GM23338 (cell line): ENCODE results near the gene RPH3AL. TPM values are rescaled to one million over a fixed set of nuclear protein-coding genes. Genes with fewer than 3 reads are reported as not detected.
"Not testable (repeated sequence)": the region's sequence is repeated elsewhere in the genome, so short reads cannot be mapped to it uniquely, and the experiment has no call there.

ENCODE experiments used
- ATAC-seq: fragments of 200-7000 bp; cut with Tn5 transposase; 3 replicates; pipeline ENCODE4 v1.9.1; 2020
- DNase-seq: peaks from one replicate; pipeline ENCODE4 v3.0.0-alpha.2; 2015; ENCODE audit warnings: low spot score
- H2AFZ ChIP-seq: fragments of 200-600 bp; sonication (generic); 2 replicates; pipeline ENCODE4 v1.8.0; 2016; ENCODE audit warnings: antibody characterized with exemption, mild to moderate bottlenecking, moderate library complexity
- H3F3A ChIP-seq: fragments of 200-600 bp; sonication (generic); replicated peaks from 2 replicates; pipeline ENCODE4 v1.8.0; 2017; ENCODE audit warnings: antibody characterized with exemption, mixed run types, low read depth
- H3K27ac ChIP-seq: fragments of 200-600 bp; sonication (generic); 2 replicates; pipeline ENCODE4 v1.6.1; 2016; ENCODE audit warnings: low read depth
- H3K27me3 ChIP-seq: fragments of 200-600 bp; sonication (generic); 2 replicates; pipeline ENCODE4 v1.8.0; 2016; ENCODE audit warnings: mild to moderate bottlenecking, mixed run types, moderate library complexity; ENCODE audit not compliant: insufficient read depth
- H3K36me3 ChIP-seq: fragments of 200-600 bp; sonication (generic); 2 replicates; pipeline ENCODE4 v1.8.0; 2016; ENCODE audit warnings: mild to moderate bottlenecking; ENCODE audit not compliant: insufficient read depth
- H3K4me1 ChIP-seq: fragments of 200-600 bp; sonication (generic); 2 replicates; pipeline ENCODE4 v1.8.0; 2016; ENCODE audit warnings: mild to moderate bottlenecking, moderate library complexity; ENCODE audit not compliant: insufficient read depth
- H3K4me2 ChIP-seq: fragments of 200-600 bp; sonication (generic); 2 replicates; pipeline ENCODE4 v1.7.1; 2017; ENCODE audit warnings: mixed run types
- H3K4me3 ChIP-seq: fragments of 200-600 bp; sonication (generic); 2 replicates; pipeline ENCODE4 v1.6.1; 2016; ENCODE audit warnings: mixed run types
- H3K79me2 ChIP-seq: fragments of 200-600 bp; sonication (generic); replicated peaks from 2 replicates; pipeline ENCODE4 v1.8.0; 2017; ENCODE audit warnings: mild to moderate bottlenecking; ENCODE audit not compliant: insufficient read depth
- H3K9me2 ChIP-seq: fragments of 200-600 bp; sonication (generic); 2 replicates; pipeline ENCODE4 v1.8.0; 2017; ENCODE audit not compliant: insufficient read depth
- H4K20me1 ChIP-seq: fragments of 200-600 bp; sonication (generic); replicated peaks from 2 replicates; pipeline ENCODE4 v1.8.0; 2017; ENCODE audit warnings: mild to moderate bottlenecking; ENCODE audit not compliant: insufficient read depth
- H3K27ac Mint-ChIP-seq: 2 replicates; pipeline ENCODE4 v1.8.0; 2020; ENCODE audit warnings: inconsistent platforms, mild to moderate bottlenecking, moderate library complexity, mixed read lengths
- H3K27me3 Mint-ChIP-seq: 3 replicates; pipeline ENCODE4 v1.8.0; 2022; ENCODE audit warnings: low read depth, mild to moderate bottlenecking, moderate library complexity, mixed read lengths, inconsistent platforms; ENCODE audit not compliant: insufficient read depth, poor library complexity
- H3K36me3 Mint-ChIP-seq: 3 replicates; pipeline ENCODE4 v1.8.0; 2021; ENCODE audit warnings: low read depth, mild to moderate bottlenecking, inconsistent platforms, moderate library complexity, mixed read lengths
- H3K4me1 Mint-ChIP-seq: 3 replicates; pipeline ENCODE4 v1.8.0; 2020; ENCODE audit warnings: mild to moderate bottlenecking, inconsistent platforms, mixed read lengths
- H3K4me3 Mint-ChIP-seq: 3 replicates; pipeline ENCODE4 v1.8.0; 2021; ENCODE audit warnings: moderate library complexity, mild to moderate bottlenecking, inconsistent platforms, mixed read lengths
- H3K9me3 Mint-ChIP-seq: 3 replicates; pipeline ENCODE4 v1.8.0; 2020; ENCODE audit warnings: moderate library complexity, mild to moderate bottlenecking, inconsistent platforms, mixed read lengths
- CREB1 ChIP-seq: fragments of 250-450 bp; sonication (Bioruptor Pico); IDR thresholded peaks from 2 replicates; pipeline ENCODE4 v1.5.0; 2020; ENCODE audit warnings: low read depth, mild to moderate bottlenecking, moderate library complexity
- CTCF ChIP-seq, 2 experiments: fragments of 200-600 bp in 1 of 2; sonication (generic) in 1 of 2; conservative IDR thresholded peaks; 2 replicates each; pipeline versions ENCODE4 v1.5.1 to v1.6.1; 2016 to 2017; ENCODE audit warnings: antibody characterized with exemption in 2 of 2, low read depth in 2 of 2, mild to moderate bottlenecking in 2 of 2, moderate library complexity in 1 of 2
- EZH2phosphoT487 ChIP-seq: fragments of 200-600 bp; sonication (generic); IDR thresholded peaks from one replicate; pipeline ENCODE4 v1.8.1; 2018; ENCODE audit warnings: antibody characterized with exemption; ENCODE audit not compliant: unreplicated experiment
- JUNB ChIP-seq: IDR thresholded peaks from one replicate; pipeline ENCODE4 v1.6.1; 2016; ENCODE audit warnings: antibody characterized with exemption; ENCODE audit not compliant: unreplicated experiment
- NANOG ChIP-seq: IDR thresholded peaks from 2 replicates; pipeline ENCODE4 v1.6.1; 2016; ENCODE audit warnings: antibody characterized with exemption, borderline replicate concordance
- POLR2AphosphoS5 ChIP-seq: IDR thresholded peaks from 2 replicates; pipeline ENCODE4 v1.6.1; 2016; ENCODE audit warnings: antibody characterized with exemption, low read depth
- REST ChIP-seq: IDR thresholded peaks from one replicate; pipeline ENCODE4 v1.6.1; 2018; ENCODE audit warnings: antibody characterized with exemption; ENCODE audit not compliant: unreplicated experiment
- STAT1 ChIP-seq: IDR thresholded peaks from one replicate; pipeline ENCODE4 v1.6.1; 2016; ENCODE audit warnings: antibody characterized with exemption; ENCODE audit not compliant: unreplicated experiment
- ZNF331 ChIP-seq: fragments of 250-450 bp; sonication (Bioruptor Pico); IDR thresholded peaks from 2 replicates; pipeline ENCODE4 v1.5.0; 2020; ENCODE audit warnings: low read depth, mild to moderate bottlenecking, moderate library complexity
- polyA plus RNA-seq: library from polyadenylated mRNA; unstranded; fragments of >200 nt; fragmentation: Nextera tagmentation; extraction: Ambion mirVana; gene quantifications from 2 replicates; pipeline ENCODE4 v1.2.1, GENCODE V29; 2016
- total RNA-seq: library from RNA; depleted of rRNA; stranded (reverse); fragments of >200 nt; shearing (Covaris generic); gene quantifications from 2 replicates; pipeline ENCODE4 v1.2.3, GENCODE V29; 2014
- TF ChIP-seq, protein P1 (sequence below): IDR thresholded peaks from 2 replicates; pipeline ENCODE4 v1.6.1; 2016; ENCODE audit warnings: antibody characterized with exemption

The RPH3AL gene
- total and polyA plus RNA-seq, 2 experiments from 2014 or later = 2.7 to 6.3 TPM

DNA sequence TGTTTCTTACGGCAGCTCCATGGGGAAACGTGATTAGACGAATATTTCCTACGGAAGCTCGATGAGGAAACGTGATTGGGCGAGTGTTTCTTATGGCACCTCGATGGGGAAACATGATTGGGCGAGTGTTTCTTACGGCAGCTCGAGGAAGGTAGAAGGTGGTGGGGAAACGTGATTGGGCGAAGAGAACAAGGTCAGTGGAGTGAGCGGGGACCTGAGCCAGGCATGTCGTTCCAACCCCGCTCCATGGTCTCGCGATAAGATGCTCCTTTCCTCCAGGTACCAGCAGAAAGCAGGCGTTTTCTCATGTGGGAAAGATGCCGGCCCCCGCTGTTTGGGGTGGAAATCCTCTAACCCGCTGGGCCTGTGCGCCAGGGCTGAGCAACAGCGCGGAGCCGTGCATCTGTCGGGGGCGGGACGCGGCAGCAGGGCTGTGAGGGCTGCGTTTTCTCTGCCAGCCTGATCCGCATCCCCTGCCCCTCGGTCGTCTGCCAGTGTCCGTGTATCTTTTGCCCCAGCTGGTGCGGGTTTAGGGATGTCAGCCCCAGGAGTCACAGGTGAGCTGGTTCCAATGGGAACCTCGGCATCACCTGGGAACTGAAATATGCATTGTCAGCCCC is 145.6 kb downstream of the RPH3AL start:
- peak overlapping the region; percentile 34; the same call in 1 of the 2 replicates for H3K4me3 ChIP-seq
- ATAC-seq = peak; percentile 49; the same call in 2 of the 3 replicates
- H3K27me3 Mint-ChIP-seq = peaks cover 4% of the 10 kb centered on the region

GRCh38 chr17:206484-206883 is 146.1 kb downstream of the RPH3AL start:
- H3K9me2 ChIP-seq, H3K79me2 ChIP-seq, H3F3A ChIP-seq, ATAC-seq, DNase-seq, H2AFZ ChIP-seq, H3K27ac Mint-ChIP-seq, H3K36me3 ChIP-seq, H3K4me3 Mint-ChIP-seq, H4K20me1 ChIP-seq, H3K27me3 Mint-ChIP-seq, H3K4me1 ChIP-seq, H3K4me1 Mint-ChIP-seq, H3K27me3 ChIP-seq, H3K27ac ChIP-seq, H3K4me3 ChIP-seq, H3K4me2 ChIP-seq: not testable (repeated sequence)
- Mint-ChIP-seq H3K9me3 (peaks cover 17% of the 10 kb centered on the region), H3K36me3 (peaks cover 25% of the 10 kb centered on the region)

More for the DNA sequence above, 145.6 kb downstream of the RPH3AL start:
- Mint-ChIP-seq H3K4me1 (peaks cover 4% of the 10 kb centered on the region; the same call in 2 of the 3 replicates), H3K9me3 (peaks cover 17% of the 10 kb centered on the region), H3K27ac (no peak overlapping the region), H3K36me3 (peaks cover 28% of the 10 kb centered on the region), H3K4me3 (no peak overlapping the region)
- Histone ChIP-seq H3K36me3 (no peaks in the 10 kb centered on the region), H3K4me2 (peak overlapping the region; percentile 55; the same call in 1 of the 2 replicates), H3K79me2 (no peaks in the 10 kb centered on the region), H3K27ac (no peak overlapping the region), H3K9me2 (no peaks in the 10 kb centered on the region), H4K20me1 (no peaks in the 10 kb centered on the region), H3F3A (no peaks in the 10 kb centered on the region), H3K27me3 (no peaks in the 10 kb centered on the region), H3K4me1 (no peaks in the 10 kb centered on the region), H2AFZ (no peak overlapping the region)
- TF ChIP-seq JUNB (no peak), EZH2phosphoT487 (no peak), CREB1 (CRISPR knock-in tag) (no peak), NANOG (no peak), REST (no peak), CTCF (conservative IDR thresholded peaks at IDR 0.05; ENCODE audit: low read depth in 2 of 2) (no peak), ZNF331 (CRISPR knock-in tag) (no peak), POLR2AphosphoS5 (no peak), STAT1 (no peak)
- TF ChIP-seq, protein P1, sequence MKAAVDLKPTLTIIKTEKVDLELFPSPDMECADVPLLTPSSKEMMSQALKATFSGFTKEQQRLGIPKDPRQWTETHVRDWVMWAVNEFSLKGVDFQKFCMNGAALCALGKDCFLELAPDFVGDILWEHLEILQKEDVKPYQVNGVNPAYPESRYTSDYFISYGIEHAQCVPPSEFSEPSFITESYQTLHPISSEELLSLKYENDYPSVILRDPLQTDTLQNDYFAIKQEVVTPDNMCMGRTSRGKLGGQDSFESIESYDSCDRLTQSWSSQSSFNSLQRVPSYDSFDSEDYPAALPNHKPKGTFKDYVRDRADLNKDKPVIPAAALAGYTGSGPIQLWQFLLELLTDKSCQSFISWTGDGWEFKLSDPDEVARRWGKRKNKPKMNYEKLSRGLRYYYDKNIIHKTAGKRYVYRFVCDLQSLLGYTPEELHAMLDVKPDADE = no peak
- DNase-seq = no peak
